ENCODE results near the gene CNTNAP5. TPM values are rescaled to one million over a fixed set of nuclear protein-coding genes. Genes with fewer than 3 reads are reported as not detected.

Gene CNTNAP5
- total and polyA plus RNA-seq, 3 donors from 2014 or later: 0.29 to 0.39 (median 0.31) TPM

DNA sequence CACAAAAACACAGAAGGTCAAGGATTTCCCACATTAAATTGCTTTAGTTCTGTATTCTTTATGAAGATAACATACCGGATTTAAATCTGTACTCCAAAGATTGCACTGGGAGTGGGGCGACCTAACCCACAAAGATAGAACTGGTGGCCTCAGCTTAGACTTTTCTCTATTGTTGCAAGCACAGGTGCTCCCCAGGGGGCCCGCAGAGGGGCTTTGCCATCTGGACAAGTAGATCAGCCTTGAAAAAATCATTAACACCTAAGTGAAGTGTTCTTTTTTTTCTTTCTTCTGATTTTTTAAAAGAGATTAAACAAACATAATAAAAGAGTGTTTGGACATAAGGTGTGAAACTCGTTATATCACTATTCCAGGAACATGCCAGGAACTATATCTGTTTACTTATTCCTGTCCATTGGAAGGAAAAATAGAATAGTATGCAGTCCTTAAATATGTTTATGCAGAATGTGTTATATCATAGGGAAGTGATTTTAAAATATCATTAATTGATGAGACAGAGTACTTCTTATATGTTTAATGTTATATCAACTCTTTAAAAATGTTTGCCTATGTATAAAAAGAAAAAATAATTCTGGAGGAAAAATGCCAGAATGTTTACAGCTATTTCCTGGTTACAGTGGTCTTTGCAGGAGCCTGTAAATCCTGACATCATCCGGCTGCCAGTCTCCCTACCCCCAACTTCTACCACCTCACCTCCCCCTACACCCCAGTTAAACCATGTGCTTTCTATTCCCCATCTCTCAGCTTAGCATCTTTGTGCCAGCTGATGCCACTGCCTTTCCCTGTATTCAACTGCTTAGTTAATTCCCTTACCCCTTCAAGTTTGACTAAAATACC, 679.2 kb downstream of the CNTNAP5 start:
- WGBS, 2 donors: 43 to 47% methylated on average over 5 of the region's 5 CpGs
- Histone ChIP-seq H3K36me3 (ENCODE audit: low read depth, missing control alignments) (no peaks in the 10 kb centered on the region), H3K4me1 (no peaks in the 10 kb centered on the region), H3K4me3 (no peak overlapping the region), H3K9me3 (no peaks in the 10 kb centered on the region), H3K27me3 (no peaks in the 10 kb centered on the region), H3K27ac (no peak overlapping the region)
- intact Hi-C loops (cut with DNase I; ENCODE audit: low total_unique reads): no loop called here
- DNase-seq: no peak
- TF ChIP-seq POLR2A (IDR thresholded peaks at IDR 0.05) (no peak), CTCF (IDR thresholded peaks at IDR 0.05) (no peak)

DNA sequence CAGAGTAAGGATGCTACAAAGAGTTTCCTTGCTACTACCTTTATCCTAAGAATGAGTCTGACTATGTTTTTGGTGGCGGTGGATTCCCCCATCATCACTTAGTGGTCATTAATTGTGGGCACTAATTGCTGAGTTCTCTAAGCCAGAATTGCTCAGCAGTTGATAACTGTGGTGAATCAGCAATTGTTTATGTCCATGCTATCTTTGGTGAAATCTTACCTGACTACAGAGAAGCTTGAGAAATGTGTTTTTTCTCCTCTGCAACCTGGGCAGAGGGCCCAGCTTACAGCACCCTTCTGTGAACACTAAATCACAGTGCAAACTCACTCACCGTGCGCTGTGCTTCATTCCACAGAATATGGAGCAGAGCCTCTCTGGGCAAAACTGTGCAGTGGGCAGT, 683.6 kb downstream of the CNTNAP5 start:
- 67 to 86% methylated on average over 3 of the region's 3 CpGs for WGBS, 2 donors
- no peaks in the 10 kb centered on the region for H3K9me3 ChIP-seq
- intact Hi-C loops (cut with DNase I; ENCODE audit: low total_unique reads): no loop called here

GRCh38 chr2:124713969-124714368, 688.9 kb downstream of the CNTNAP5 start:
- Histone ChIP-seq H3K27ac (no peak overlapping the region), H3K27me3 (no peaks in the 10 kb centered on the region), H3K4me1 (no peaks in the 10 kb centered on the region), H3K4me3 (no peak overlapping the region), H3K36me3 (ENCODE audit: low read depth, missing control alignments) (no peaks in the 10 kb centered on the region), H3K9me3 (no peaks in the 10 kb centered on the region)
- WGBS, 2 donors: 0 to 92% methylated on average over 2 of the region's 2 CpGs
- DNase-seq: no peak
- TF ChIP-seq CTCF (IDR thresholded peaks at IDR 0.05) (no peak), POLR2A (IDR thresholded peaks at IDR 0.05) (no peak)
- intact Hi-C loops (cut with DNase I; ENCODE audit: low total_unique reads): no loop called here

More for the DNA sequence above, 683.6 kb downstream of the CNTNAP5 start:
- Histone ChIP-seq H3K36me3 (ENCODE audit: low read depth, missing control alignments) (no peaks in the 10 kb centered on the region), H3K4me3 (no peak overlapping the region), H3K27ac (no peak overlapping the region), H3K4me1 (no peaks in the 10 kb centered on the region), H3K27me3 (no peaks in the 10 kb centered on the region)
- no peak for DNase-seq
- no peak for TF ChIP-seq POLR2A (IDR thresholded peaks at IDR 0.05)
- no peak for TF ChIP-seq CTCF (IDR thresholded peaks at IDR 0.05)

DNA sequence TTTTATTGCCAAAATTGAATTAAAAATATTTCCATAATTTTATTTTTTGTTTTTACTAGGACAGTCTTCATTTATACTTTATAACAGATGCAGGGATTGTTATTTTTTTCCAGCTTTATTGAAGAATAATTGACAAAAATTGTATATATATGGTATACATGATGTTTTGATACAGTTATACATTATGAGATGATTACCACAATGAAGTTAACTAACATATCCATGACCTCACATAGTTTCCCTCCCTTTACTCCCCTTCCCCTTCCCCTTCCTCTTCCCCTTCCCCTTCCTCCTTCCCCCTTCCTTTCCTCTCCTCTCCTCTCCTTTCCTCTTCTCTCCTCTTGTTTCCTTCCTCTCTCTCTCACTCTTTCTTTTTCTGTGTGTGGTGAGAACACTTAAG, 700.1 kb downstream of the CNTNAP5 start:
- no peak for TF ChIP-seq CTCF (IDR thresholded peaks at IDR 0.05)
- no peak for TF ChIP-seq POLR2A (IDR thresholded peaks at IDR 0.05)
- no peaks in the 10 kb centered on the region for H3K4me1 ChIP-seq
- H3K4me3 ChIP-seq: no peak overlapping the region
- no peaks in the 10 kb centered on the region for H3K36me3 ChIP-seq (ENCODE audit: low read depth, missing control alignments)
- no peaks in the 10 kb centered on the region for H3K9me3 ChIP-seq
- intact Hi-C loops (cut with DNase I; ENCODE audit: low total_unique reads): no loop called here
- no peak overlapping the region for H3K27ac ChIP-seq
- no peak for DNase-seq
- no peaks in the 10 kb centered on the region for H3K27me3 ChIP-seq

GRCh38 chr2:124740636-124741035, 715.5 kb downstream of the CNTNAP5 start:
- Histone ChIP-seq H3K9me3 (no peaks in the 10 kb centered on the region), H3K27me3 (no peaks in the 10 kb centered on the region), H3K27ac (no peak overlapping the region), H3K4me1 (no peaks in the 10 kb centered on the region), H3K4me3 (no peak overlapping the region), H3K36me3 (ENCODE audit: low read depth, missing control alignments) (no peaks in the 10 kb centered on the region)
- TF ChIP-seq POLR2A (IDR thresholded peaks at IDR 0.05) (no peak), CTCF (IDR thresholded peaks at IDR 0.05) (no peak)
- DNase-seq: no peak
- intact Hi-C loops (cut with DNase I; ENCODE audit: low total_unique reads): no loop called here
- 28 to 52% methylated on average over 2 of the region's 2 CpGs for WGBS, 2 donors
